Spleen (tissue), 7 donors: Measurements from ENCODE around the gene ALDH4A1.

Source experiments
- POLR2A ChIP-seq, 3 donors: fragments of 450-650 bp; IDR thresholded peaks; one replicate each; pipeline ENCODE4 v1.5.1; 2017; ENCODE audit warnings: antibody characterized with exemption in 3 of 3, mild to moderate bottlenecking in 1 of 3
- POLR2AphosphoS5 ChIP-seq, 3 donors: sonication (generic); formaldehyde crosslinking; IDR thresholded peaks; one replicate each; pipeline ENCODE4 v1.5.1; 2017; ENCODE audit warnings: antibody characterized with exemption in 3 of 3
- TF ChIP-seq, protein P1 (sequence below), 11 experiments: fragments of 200-600 bp in 7 of 11; fragments of 450-650 bp in 4 of 11; sonication (generic) in 4 of 11; IDR thresholded peaks in 8 of 11; conservative IDR thresholded peaks in 3 of 11; 1 replicate in 7 of 11; 2 replicates in 4 of 11; pipeline versions ENCODE4 v1.4.0 to v1.8.0; 2016 to 2021; ENCODE audit warnings: antibody characterized with exemption in 11 of 11, inconsistent platforms in 4 of 11, mild to moderate bottlenecking in 1 of 11
- donor health status: DM: no; HTN: no; CAD: no; lungs with moderate emphysema.
- donor health status: DM: no; HTN: no; CAD: no.
- donor health status: DM: no; HTN: no; CAD: no.

GRCh38 chr1:18869847-18870594 is 32.3 kb downstream of the ALDH4A1 start:
- TF ChIP-seq POLR2A (IDR thresholded peaks at IDR 0.05) (no peak), POLR2AphosphoS5 (IDR thresholded peaks at IDR 0.05) (no peak)
- TF ChIP-seq, protein P1, sequence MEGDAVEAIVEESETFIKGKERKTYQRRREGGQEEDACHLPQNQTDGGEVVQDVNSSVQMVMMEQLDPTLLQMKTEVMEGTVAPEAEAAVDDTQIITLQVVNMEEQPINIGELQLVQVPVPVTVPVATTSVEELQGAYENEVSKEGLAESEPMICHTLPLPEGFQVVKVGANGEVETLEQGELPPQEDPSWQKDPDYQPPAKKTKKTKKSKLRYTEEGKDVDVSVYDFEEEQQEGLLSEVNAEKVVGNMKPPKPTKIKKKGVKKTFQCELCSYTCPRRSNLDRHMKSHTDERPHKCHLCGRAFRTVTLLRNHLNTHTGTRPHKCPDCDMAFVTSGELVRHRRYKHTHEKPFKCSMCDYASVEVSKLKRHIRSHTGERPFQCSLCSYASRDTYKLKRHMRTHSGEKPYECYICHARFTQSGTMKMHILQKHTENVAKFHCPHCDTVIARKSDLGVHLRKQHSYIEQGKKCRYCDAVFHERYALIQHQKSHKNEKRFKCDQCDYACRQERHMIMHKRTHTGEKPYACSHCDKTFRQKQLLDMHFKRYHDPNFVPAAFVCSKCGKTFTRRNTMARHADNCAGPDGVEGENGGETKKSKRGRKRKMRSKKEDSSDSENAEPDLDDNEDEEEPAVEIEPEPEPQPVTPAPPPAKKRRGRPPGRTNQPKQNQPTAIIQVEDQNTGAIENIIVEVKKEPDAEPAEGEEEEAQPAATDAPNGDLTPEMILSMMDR (IDR thresholded peaks at IDR 0.05 in 8 of 11, conservative IDR thresholded peaks at IDR 0.05 in 3 of 11): no peak
